Spinal cord (tissue), 4 donors: ENCODE data around the gene MAK. TPM values are rescaled to one million over a fixed set of nuclear protein-coding genes. Genes with fewer than 3 reads are reported as not detected.

ENCODE experiments used
- polyA plus RNA-seq, 2 donors: library from polyadenylated mRNA; unstranded; fragments of 120-200 nt; gene quantifications; one replicate each; pipeline ENCODE4 v1.2.1, GENCODE V29; 2013; ENCODE audit not compliant: insufficient read length in 2 of 2
- small RNA-seq: library from RNA; depleted of rRNA; stranded (forward); fragments of <200 nt; gene quantifications from one replicate; pipeline ENCODE3, GENCODE V24; 2014; ENCODE audit warnings: low replicate concordance
- total RNA-seq, 2 donors: library from RNA; depleted of rRNA in 1 of 2; stranded (reverse); fragments of 120-200 nt in 1 of 2; fragments of >200 nt in 1 of 2; gene quantifications; one replicate each; pipeline versions ENCODE4 v1.2.3 to v1.2.4, GENCODE V29; 2013 to 2014

MAK gene
- total and polyA plus RNA-seq, 4 donors, result 0.79 to 2.6 (median 2.2) TPM

Small RNAs within 50 kb of the gene (small RNA-seq; reads per million reads assigned to genes)
- not detected for gene RNA5SP203

Other genes starting within 250 kb of the MAK start
- gene C6orf52, start 143.9 kb downstream of the MAK start, total RNA-seq, result 1 to 10 TPM in 1 of 2 donors, under 1 TPM in 1; 0.99 to 7.1 TPM
- 1 to 10 TPM; 7.1 to 7.6 TPM for gene C6orf52, start 143.9 kb downstream of the MAK start, polyA plus RNA-seq
- gene PAK1IP1, start 143.6 kb downstream of the MAK start, total RNA-seq, result 10 to 100 TPM; 21.1 to 23.4 TPM
- gene PAK1IP1, start 143.6 kb downstream of the MAK start, polyA plus RNA-seq, result 10 to 100 TPM; 19.9 to 20.6 TPM
- gene TMEM14C, start 115.5 kb downstream of the MAK start, total RNA-seq, result 100 to 1,000 TPM in 1 of 2 donors, 10 to 100 TPM in 1; 65.1 to 146 TPM
- 100 to 1,000 TPM; 106 to 115 TPM for gene TMEM14C, start 115.5 kb downstream of the MAK start, polyA plus RNA-seq
- 100 to 1,000 TPM in 1 of 2 donors, 10 to 100 TPM in 1; 54.2 to 101 TPM for gene TMEM14B, start 90.7 kb downstream of the MAK start, total RNA-seq
- 10 to 100 TPM; 89.8 to 92.5 TPM for gene TMEM14B, start 90.7 kb downstream of the MAK start, polyA plus RNA-seq
- gene GCM2, start 43.5 kb upstream of the MAK start, total RNA-seq, result not detected
- under 1 TPM in 1 of 2 donors, not detected in 1; 0.23 TPM for gene GCM2, start 43.5 kb upstream of the MAK start, polyA plus RNA-seq
- 1 to 10 TPM; 2.8 to 5.9 TPM for gene SYCP2L, start 48.5 kb upstream of the MAK start, total RNA-seq
- 1 to 10 TPM; 3.5 to 4.8 TPM for gene SYCP2L, start 48.5 kb upstream of the MAK start, polyA plus RNA-seq
- 10 to 100 TPM; 21.5 to 31.8 TPM for gene ELOVL2, start 205.8 kb upstream of the MAK start, total RNA-seq
- gene ELOVL2, start 205.8 kb upstream of the MAK start, polyA plus RNA-seq, result 10 to 100 TPM; 56.7 to 83.5 TPM